Tibial nerve (tissue), 4 donors: Measurements from ENCODE around the gene LIN52.
"Not testable (repeated sequence)": the region's sequence is repeated elsewhere in the genome, so short reads cannot be mapped to it uniquely, and the experiment has no call there.

Source experiments
- EP300 ChIP-seq, 2 donors: sonication (generic); formaldehyde crosslinking; IDR thresholded peaks; one replicate each; pipeline ENCODE4 v1.6.1; 2017; ENCODE audit warnings: antibody characterized with exemption in 2 of 2, mild to moderate bottlenecking in 1 of 2
- POLR2A ChIP-seq, 2 donors: fragments of 450-650 bp; IDR thresholded peaks; one replicate each; pipeline ENCODE4 v1.6.1; 2017; ENCODE audit warnings: antibody characterized with exemption in 2 of 2, mild to moderate bottlenecking in 2 of 2, moderate library complexity in 2 of 2
- TF ChIP-seq, protein P1 (sequence below), 5 experiments: fragments of 200-600 bp in 3 of 5; fragments of 450-650 bp in 2 of 5; sonication (generic) in 3 of 5; IDR thresholded peaks; one replicate each; pipeline ENCODE4 v1.5.1; 2016 to 2019; ENCODE audit warnings: antibody characterized with exemption in 5 of 5, mild to moderate bottlenecking in 3 of 5, moderate library complexity in 2 of 5

DNA sequence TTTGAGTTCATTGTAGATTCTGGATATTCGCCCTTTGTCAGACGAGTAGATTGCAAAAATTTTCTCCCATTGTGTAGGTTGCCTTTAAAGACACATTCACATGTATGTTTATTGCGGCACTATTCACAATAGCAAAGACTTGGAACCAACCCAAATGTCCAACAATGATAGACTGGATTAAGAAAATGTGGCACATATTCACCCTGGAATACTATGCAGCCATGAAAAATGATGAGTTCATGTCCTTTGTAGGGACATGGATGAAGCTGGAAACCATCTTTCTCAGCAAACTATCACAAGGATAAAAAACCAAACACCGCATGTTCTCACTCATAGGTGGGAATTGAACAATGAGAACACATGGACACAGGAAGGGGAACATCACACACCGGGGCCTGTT lies 40.7 kb downstream of the LIN52 start:
- TF ChIP-seq, protein P1, sequence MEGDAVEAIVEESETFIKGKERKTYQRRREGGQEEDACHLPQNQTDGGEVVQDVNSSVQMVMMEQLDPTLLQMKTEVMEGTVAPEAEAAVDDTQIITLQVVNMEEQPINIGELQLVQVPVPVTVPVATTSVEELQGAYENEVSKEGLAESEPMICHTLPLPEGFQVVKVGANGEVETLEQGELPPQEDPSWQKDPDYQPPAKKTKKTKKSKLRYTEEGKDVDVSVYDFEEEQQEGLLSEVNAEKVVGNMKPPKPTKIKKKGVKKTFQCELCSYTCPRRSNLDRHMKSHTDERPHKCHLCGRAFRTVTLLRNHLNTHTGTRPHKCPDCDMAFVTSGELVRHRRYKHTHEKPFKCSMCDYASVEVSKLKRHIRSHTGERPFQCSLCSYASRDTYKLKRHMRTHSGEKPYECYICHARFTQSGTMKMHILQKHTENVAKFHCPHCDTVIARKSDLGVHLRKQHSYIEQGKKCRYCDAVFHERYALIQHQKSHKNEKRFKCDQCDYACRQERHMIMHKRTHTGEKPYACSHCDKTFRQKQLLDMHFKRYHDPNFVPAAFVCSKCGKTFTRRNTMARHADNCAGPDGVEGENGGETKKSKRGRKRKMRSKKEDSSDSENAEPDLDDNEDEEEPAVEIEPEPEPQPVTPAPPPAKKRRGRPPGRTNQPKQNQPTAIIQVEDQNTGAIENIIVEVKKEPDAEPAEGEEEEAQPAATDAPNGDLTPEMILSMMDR (IDR thresholded peaks at IDR 0.05): not testable (repeated sequence)
- not testable (repeated sequence) for TF ChIP-seq EP300, POLR2A (IDR thresholded peaks at IDR 0.05)
